Osteocyte (in vitro differentiated cells): Measurements from ENCODE around the gene AFDN. TPM values are rescaled to one million over a fixed set of nuclear protein-coding genes. Genes with fewer than 3 reads are reported as not detected.
A peak's percentile ranks its signal among the peaks of the same experiment; 100 is the strongest.

Experiments used
- DNase-seq: peaks from one replicate; pipeline ENCODE4 v3.0.0; 2021; ENCODE audit warnings: mixed read lengths; ENCODE audit not compliant: unreplicated experiment; ENCODE audit errors: extremely low spot score
- H3K27ac Mint-ChIP-seq: one replicate; pipeline ENCODE4 v1.8.0; 2021; ENCODE audit warnings: mild to moderate bottlenecking, mixed read lengths; ENCODE audit not compliant: unreplicated experiment
- H3K27me3 Mint-ChIP-seq: one replicate; pipeline ENCODE4 v1.8.0; 2021; ENCODE audit warnings: mixed read lengths; ENCODE audit not compliant: unreplicated experiment
- H3K36me3 Mint-ChIP-seq: one replicate; pipeline ENCODE4 v1.8.0; 2021; ENCODE audit warnings: mixed read lengths; ENCODE audit not compliant: unreplicated experiment
- H3K4me1 Mint-ChIP-seq: one replicate; pipeline ENCODE4 v1.8.0; 2021; ENCODE audit warnings: mixed read lengths; ENCODE audit not compliant: unreplicated experiment
- H3K4me3 Mint-ChIP-seq: one replicate; pipeline ENCODE4 v1.8.0; 2021; ENCODE audit warnings: mild to moderate bottlenecking, moderate library complexity, mixed read lengths; ENCODE audit not compliant: unreplicated experiment
- H3K9me3 Mint-ChIP-seq: one replicate; pipeline ENCODE4 v1.8.0; 2021; ENCODE audit warnings: mixed read lengths; ENCODE audit not compliant: unreplicated experiment
- CTCF ChIP-seq: fragments of 200-600 bp; sonication (generic); IDR thresholded peaks from 2 replicates; pipeline ENCODE4 v1.5.0; 2021; ENCODE audit warnings: antibody characterized with exemption, mild to moderate bottlenecking, moderate library complexity
- total RNA-seq: library from RNA; stranded (reverse); gene quantifications from 2 replicates; pipeline ENCODE4 v1.2.1, GENCODE V29; 2021

AFDN gene
- total RNA-seq, 1 donor from 2014 or later = 67.3 TPM

GRCh38 chr6:167968091-167968490 is 141.4 kb downstream of the AFDN start:
- no peak overlapping the region for H3K27ac Mint-ChIP-seq
- DNase-seq = no peak
- no peak overlapping the region for H3K4me3 Mint-ChIP-seq
- no peaks in the 10 kb centered on the region for H3K27me3 Mint-ChIP-seq
- no peaks in the 10 kb centered on the region for H3K9me3 Mint-ChIP-seq
- peaks cover 19% of the 10 kb centered on the region for H3K4me1 Mint-ChIP-seq
- peaks cover 54% of the 10 kb centered on the region for H3K36me3 Mint-ChIP-seq
- peak; percentile 45 for TF ChIP-seq CTCF

DNA sequence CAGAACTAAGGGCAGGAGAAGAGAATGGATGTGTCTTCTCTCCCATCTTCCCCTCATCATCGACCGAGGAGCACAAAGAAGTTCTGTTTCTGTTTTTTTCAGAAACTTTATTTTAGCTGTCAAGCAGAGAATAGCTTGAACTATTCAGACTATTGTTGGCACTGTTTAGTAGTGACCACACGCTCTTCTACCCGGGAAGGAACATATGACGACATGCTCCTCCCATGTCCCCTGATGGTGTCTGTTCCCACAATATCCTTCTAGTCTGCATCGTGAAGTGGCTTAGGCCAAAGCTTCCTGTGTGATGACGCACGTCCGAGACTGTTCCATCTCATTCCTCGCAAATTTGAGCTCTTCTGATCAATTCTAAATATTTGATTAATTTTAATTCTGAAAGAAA is 143.5 kb downstream of the AFDN start:
- H3K27me3 Mint-ChIP-seq = no peaks in the 10 kb centered on the region
- DNase-seq = no peak
- peaks cover 12% of the 10 kb centered on the region for H3K4me1 Mint-ChIP-seq
- H3K36me3 Mint-ChIP-seq = peaks cover 42% of the 10 kb centered on the region
- H3K4me3 Mint-ChIP-seq = no peak overlapping the region
- no peak for TF ChIP-seq CTCF
- no peak overlapping the region for H3K27ac Mint-ChIP-seq
- no peaks in the 10 kb centered on the region for H3K9me3 Mint-ChIP-seq

GRCh38 chr6:167972193-167972592 is 145.5 kb downstream of the AFDN start:
- H3K4me1 Mint-ChIP-seq = peaks cover 7% of the 10 kb centered on the region
- TF ChIP-seq CTCF = no peak
- DNase-seq = no peak
- no peaks in the 10 kb centered on the region for H3K27me3 Mint-ChIP-seq
- no peak overlapping the region for H3K4me3 Mint-ChIP-seq
- H3K9me3 Mint-ChIP-seq = no peaks in the 10 kb centered on the region
- peaks cover 27% of the 10 kb centered on the region for H3K36me3 Mint-ChIP-seq
- no peak overlapping the region for H3K27ac Mint-ChIP-seq

DNA sequence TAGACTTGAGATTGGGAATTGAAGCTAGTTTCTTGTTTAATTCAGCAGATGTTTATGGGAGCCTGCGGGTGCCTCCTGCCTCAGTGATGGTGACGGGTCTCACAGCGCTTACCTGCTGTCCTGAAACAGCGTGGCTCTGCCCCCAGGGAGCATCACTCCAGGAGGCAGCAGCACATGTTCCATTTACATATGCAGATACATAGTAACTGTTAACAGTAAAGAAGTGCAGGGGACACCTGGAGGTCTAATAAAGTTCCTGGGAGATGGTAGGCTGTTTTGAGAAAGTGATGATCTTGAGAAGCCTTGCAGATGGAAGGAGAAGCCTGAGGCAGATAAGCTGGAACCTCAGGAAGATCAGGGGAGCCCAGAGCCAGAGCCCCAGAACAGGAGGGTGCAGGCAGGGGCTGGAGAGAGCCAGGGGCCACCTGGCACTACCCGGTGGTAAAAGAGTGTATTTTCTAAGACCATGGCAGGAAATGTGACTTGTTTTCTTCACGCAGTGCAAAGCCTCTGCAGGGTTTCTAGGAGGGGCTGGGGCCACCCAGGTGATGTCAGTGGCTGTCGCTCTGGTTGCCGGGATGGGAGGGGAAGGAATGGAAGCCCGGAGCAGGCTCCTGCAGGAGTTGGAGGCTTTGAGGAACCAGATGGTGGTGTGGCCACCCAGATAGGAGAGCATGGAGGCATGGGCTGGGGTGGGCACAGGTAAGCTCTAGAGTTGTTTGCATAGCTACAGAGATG is 146.6 kb downstream of the AFDN start:
- no peak for TF ChIP-seq CTCF
- Mint-ChIP-seq H3K4me3 (no peak overlapping the region), H3K4me1 (peaks cover 7% of the 10 kb centered on the region), H3K36me3 (peaks cover 18% of the 10 kb centered on the region), H3K27ac (no peak overlapping the region), H3K9me3 (no peaks in the 10 kb centered on the region), H3K27me3 (no peaks in the 10 kb centered on the region)
- no peak for DNase-seq

GRCh38 chr6:167974640-167975344 is 148.1 kb downstream of the AFDN start:
- Mint-ChIP-seq H3K9me3 (no peaks in the 10 kb centered on the region), H3K27ac (no peak overlapping the region), H3K4me1 (peaks cover 7% of the 10 kb centered on the region), H3K4me3 (no peak overlapping the region), H3K27me3 (no peaks in the 10 kb centered on the region), H3K36me3 (peaks cover 11% of the 10 kb centered on the region)
- no peak for DNase-seq
- TF ChIP-seq CTCF = no peak
